IPS-NIHi11 (cell line): ENCODE measurements around the gene MYO1G.
"Not testable (repeated sequence)": the region's sequence is repeated elsewhere in the genome, so short reads cannot be mapped to it uniquely, and the experiment has no call there.

ENCODE experiments used
- DNase-seq: peaks from one replicate; pipeline ENCODE4 v3.0.0; 2012; ENCODE audit warnings: mixed read lengths, low spot score

Gene MYO1G

GRCh38 chr7:44978511-44979366 lies at the start of gene MYO1G:
MYO1G (minus strand) TSS chr7:44979015; CDS start chr7:44978961, 54 bp downstream.
- no peak for DNase-seq

- no peak for DNase-seq
Measured at GRCh38 chr7:45028138-45028919, 49.5 kb upstream of the MYO1G start.

GRCh38 chr7:45027774-45028114 lies 48.9 kb upstream of the MYO1G start:
- DNase-seq = no peak

GRCh38 chr7:45026984-45027773 lies 48.4 kb upstream of the MYO1G start:
- no peak for DNase-seq

DNA sequence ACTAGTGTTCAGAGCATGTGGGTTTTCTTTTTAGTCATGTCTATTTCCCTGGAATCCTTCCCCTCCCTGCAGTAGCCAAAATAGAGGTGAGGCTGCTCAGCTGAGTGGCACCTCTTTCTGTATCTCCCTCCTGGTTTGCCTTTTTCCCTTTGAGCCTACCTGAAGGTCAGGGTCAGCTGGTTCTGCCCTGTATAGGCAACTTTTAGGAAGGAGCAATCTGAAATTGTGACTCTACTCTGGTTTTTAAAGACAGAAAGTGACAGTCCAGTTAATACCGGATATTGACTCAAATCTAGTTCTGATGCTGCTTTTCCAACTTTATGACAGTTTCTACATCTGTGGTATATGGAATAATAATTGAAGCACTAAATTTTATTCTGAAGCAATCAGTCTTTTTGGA lies 47.2 kb upstream of the MYO1G start:
- no peak for DNase-seq

- DNase-seq = not testable (repeated sequence)
Measured at GRCh38 chr7:45025473-45025872, 46.7 kb upstream of the MYO1G start.

DNA sequence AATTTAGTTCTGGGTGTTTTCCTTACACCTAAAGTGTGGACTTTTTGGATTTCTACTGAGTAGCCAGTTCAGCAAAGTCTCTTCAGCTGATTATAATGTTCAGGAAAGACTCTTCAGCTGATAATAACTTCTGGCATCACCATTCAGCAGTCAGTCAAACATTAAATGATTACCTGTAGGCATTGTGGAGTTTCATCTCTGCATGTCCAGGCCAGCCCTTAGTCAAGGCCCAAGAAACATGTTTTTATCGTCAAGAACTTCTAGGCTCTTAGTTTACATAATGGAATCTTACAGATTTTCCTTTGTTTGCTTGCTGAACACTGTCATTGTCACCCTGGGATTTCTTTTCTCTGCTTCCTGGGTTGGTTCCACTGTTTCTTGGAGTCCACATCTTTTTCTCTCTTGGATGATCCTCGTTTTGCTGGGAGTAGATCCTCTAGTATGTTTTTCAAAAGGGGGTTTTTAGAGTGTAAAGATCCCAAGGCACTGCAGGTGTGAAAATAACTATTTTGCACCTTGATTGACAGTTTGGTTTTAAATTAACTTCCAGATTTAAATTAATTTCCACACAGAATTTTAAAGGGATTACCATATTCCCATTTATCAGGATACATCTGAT lies 45.4 kb upstream of the MYO1G start:
- DNase-seq = no peak

GRCh38 chr7:45021604-45022296 lies 42.9 kb upstream of the MYO1G start:
- no peak for DNase-seq

- DNase-seq = no peak
Measured at GRCh38 chr7:45020915-45021314, 42.1 kb upstream of the MYO1G start.

DNA sequence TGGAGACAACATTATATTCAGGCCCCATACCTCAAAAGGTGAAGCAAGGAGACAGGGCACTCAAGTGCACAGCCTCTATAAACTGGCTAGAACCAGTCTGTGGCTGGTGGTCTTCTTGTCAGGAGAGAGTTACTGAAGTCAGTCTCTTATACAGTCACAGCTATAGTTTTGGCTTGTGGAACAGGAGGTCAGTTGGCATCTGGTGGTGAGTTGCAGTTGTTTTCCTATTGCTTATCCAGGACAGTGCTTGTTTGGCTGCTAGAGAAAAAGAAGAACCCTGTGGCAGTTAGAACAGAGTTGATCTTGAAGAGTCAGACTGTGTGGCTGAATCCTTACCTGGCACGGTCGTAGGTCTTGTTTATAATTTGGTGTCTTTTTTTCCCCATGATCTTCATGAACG lies 38.4 kb upstream of the MYO1G start:
- DNase-seq = no peak

- DNase-seq = no peak
Measured at GRCh38 chr7:45015313-45015712, 36.5 kb upstream of the MYO1G start.

DNA sequence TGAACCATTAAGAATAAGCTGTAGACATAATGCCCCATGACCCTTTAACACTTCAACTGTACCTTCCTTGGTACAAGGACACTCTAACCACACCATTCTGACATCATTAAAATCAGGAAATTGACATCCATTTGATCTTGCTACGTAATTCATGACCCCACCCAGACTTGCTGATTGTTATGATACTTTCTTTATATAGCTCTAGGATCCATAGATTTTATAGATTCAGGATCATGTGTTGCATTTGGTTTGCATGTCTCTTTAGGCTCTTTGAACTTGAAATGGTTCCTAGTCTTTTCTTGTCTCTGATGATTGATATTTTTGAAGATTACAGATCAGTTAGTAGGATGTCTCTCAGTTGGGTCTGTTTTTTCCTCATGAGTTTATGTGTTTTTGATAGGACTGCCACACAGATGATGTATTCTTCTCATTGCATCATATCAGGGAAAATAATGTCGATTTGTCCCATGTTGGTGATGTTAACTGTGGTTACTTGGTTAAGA lies 34.7 kb upstream of the MYO1G start:
- DNase-seq = no peak

GRCh38 chr7:45007571-45008328 lies 28.9 kb upstream of the MYO1G start:
- no peak for DNase-seq

DNA sequence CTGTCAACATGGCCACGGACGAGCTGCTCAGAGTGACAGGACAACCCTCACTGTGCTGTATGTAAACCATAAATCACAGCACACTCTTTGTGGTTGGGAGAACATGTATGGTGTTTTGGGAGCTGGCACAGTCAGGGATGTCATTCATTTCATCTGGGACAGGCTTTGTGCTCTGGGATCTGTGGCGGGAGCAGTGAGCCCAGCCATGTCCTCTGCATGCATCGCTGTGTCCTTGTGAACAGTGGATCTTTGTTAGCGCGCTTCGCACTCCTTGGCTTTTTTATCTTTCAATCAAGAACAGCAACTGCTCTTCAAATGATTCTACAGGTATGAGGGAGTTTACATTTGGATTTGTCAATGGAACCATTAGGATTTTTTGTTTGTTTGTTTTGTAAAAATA lies 28.3 kb upstream of the MYO1G start:
- DNase-seq = no peak

GRCh38 chr7:45003789-45004188 lies 25.0 kb upstream of the MYO1G start:
- no peak for DNase-seq

GRCh38 chr7:45001826-45002225 lies 23.0 kb upstream of the MYO1G start:
- DNase-seq = no peak

DNA sequence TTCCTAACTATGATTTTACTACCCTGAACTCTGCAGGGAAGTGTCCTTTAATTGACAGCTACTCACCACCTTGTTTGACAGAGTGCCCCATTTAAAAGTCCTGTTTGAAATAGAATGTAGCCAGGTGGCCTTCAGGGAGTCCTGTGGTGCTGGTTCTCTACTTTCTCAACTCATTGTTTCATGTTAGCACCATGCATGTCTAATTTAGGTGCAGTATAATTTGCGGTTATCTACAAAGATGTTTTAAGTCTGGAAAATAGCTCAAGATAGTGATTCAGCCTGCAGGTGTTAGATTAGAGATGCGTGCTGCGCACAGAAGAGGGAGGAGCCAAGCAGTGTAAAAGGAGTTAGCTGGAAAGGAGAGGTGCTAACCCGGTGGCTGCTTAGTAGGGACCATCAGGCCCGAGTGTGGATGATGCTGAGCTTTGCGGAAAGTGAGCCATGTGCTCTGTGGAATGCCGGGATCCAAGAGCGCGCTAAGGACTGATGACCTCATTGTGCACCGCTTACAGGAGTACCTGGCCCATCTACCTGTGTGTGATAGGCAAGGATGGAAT lies 22.4 kb upstream of the MYO1G start:
- DNase-seq = no peak

- DNase-seq = peak; percentile 92
Measured at GRCh38 chr7:45000093-45001032, 21.5 kb upstream of the MYO1G start, which contains the start of gene CCM2. CCM2 (plus strand) TSS chr7:45000201; CDS start chr7:45000334, 133 bp downstream.
